CD4-positive, alpha-beta T cell treated with Interleukin-4 for 1 hour (primary cell): ENCODE measurements around the gene KCNAB1.

Source experiments
- DNase-seq, 2 donors: peaks; one replicate each; pipeline ENCODE4 v3.0.0-alpha.2; 2020 to 2022

KCNAB1 gene

GRCh38 chr3:156334841-156335545 lies 214.6 kb downstream of the KCNAB1 start:
- DNase-seq, result no peak

- no peak for DNase-seq
Observed at GRCh38 chr3:156339491-156339890, 219.1 kb downstream of the KCNAB1 start.

GRCh38 chr3:156341332-156341731 lies 221.0 kb downstream of the KCNAB1 start:
- DNase-seq, result no peak

GRCh38 chr3:156341831-156342416 lies 221.5 kb downstream of the KCNAB1 start:
- DNase-seq, result no peak

- no peak for DNase-seq
Observed at GRCh38 chr3:156344215-156344614, 223.8 kb downstream of the KCNAB1 start.

GRCh38 chr3:156349111-156349510 lies 228.7 kb downstream of the KCNAB1 start:
- no peak for DNase-seq

- DNase-seq, result no peak
Observed at GRCh38 chr3:156349978-156350377, 229.6 kb downstream of the KCNAB1 start.

GRCh38 chr3:156350781-156351180 lies 230.4 kb downstream of the KCNAB1 start:
- DNase-seq, result no peak

- no peak for DNase-seq
Observed at GRCh38 chr3:156351783-156352182, 231.4 kb downstream of the KCNAB1 start.

GRCh38 chr3:156352728-156353127 lies 232.3 kb downstream of the KCNAB1 start:
- no peak for DNase-seq

- no peak for DNase-seq
Observed at GRCh38 chr3:156353563-156353962, 233.2 kb downstream of the KCNAB1 start.

- DNase-seq, result no peak
Observed at GRCh38 chr3:156356537-156357363, 236.4 kb downstream of the KCNAB1 start.

- DNase-seq, result no peak
Observed at GRCh38 chr3:156358232-156358631, 237.9 kb downstream of the KCNAB1 start.

- DNase-seq, result no peak
Observed at GRCh38 chr3:156359368-156359767, 239.0 kb downstream of the KCNAB1 start.

GRCh38 chr3:156360083-156360482 lies 239.7 kb downstream of the KCNAB1 start:
- no peak for DNase-seq

- DNase-seq, result no peak
Observed at GRCh38 chr3:156360963-156361362, 240.6 kb downstream of the KCNAB1 start.

- no peak for DNase-seq
Observed at GRCh38 chr3:156366559-156366958, 246.2 kb downstream of the KCNAB1 start.

GRCh38 chr3:156368189-156368588 lies 247.8 kb downstream of the KCNAB1 start:
- DNase-seq, result no peak

- no peak for DNase-seq
Observed at GRCh38 chr3:156371701-156372100, 251.3 kb downstream of the KCNAB1 start.

GRCh38 chr3:156373095-156373494 lies 252.7 kb downstream of the KCNAB1 start:
- DNase-seq, result no peak

GRCh38 chr3:156373654-156374053 lies 253.3 kb downstream of the KCNAB1 start:
- no peak for DNase-seq

- DNase-seq, result no peak
Observed at GRCh38 chr3:156376199-156376598, 255.8 kb downstream of the KCNAB1 start.

GRCh38 chr3:156377266-156377665 lies 256.9 kb downstream of the KCNAB1 start:
- DNase-seq, result no peak

- DNase-seq, result no peak
Observed at GRCh38 chr3:156377718-156378117, 257.3 kb downstream of the KCNAB1 start.
